GM19193 (cell line): ENCODE results near the gene TOM1L2.

Source experiments
- POLR2A ChIP-seq: IDR thresholded peaks from 4 replicates; pipeline ENCODE4 v1.6.1; 2011; ENCODE audit not compliant: insufficient read depth, insufficient read length; ENCODE audit errors: extremely low read depth

The TOM1L2 gene

GRCh38 chr17:17910060-17910459, 62.1 kb downstream of the TOM1L2 start:
- no peak for TF ChIP-seq POLR2A

- TF ChIP-seq POLR2A, result no peak
These were observed 63.1 kb downstream of the TOM1L2 start for GRCh38 chr17:17909078-17909477.

- TF ChIP-seq POLR2A, result no peak
These were observed 64.7 kb downstream of the TOM1L2 start for GRCh38 chr17:17907469-17907868.

- no peak for TF ChIP-seq POLR2A
These were observed 65.6 kb downstream of the TOM1L2 start for GRCh38 chr17:17906418-17907215.

GRCh38 chr17:17905036-17905320, 67.2 kb downstream of the TOM1L2 start:
- TF ChIP-seq POLR2A, result no peak

GRCh38 chr17:17904166-17905035, 67.8 kb downstream of the TOM1L2 start:
- no peak for TF ChIP-seq POLR2A

GRCh38 chr17:17902877-17903276, 69.3 kb downstream of the TOM1L2 start:
- TF ChIP-seq POLR2A, result no peak

GRCh38 chr17:17902376-17902775, 69.8 kb downstream of the TOM1L2 start:
- TF ChIP-seq POLR2A, result no peak

GRCh38 chr17:17900615-17901520, 71.3 kb downstream of the TOM1L2 start:
- no peak for TF ChIP-seq POLR2A

GRCh38 chr17:17899486-17899885, 72.7 kb downstream of the TOM1L2 start:
- no peak for TF ChIP-seq POLR2A

GRCh38 chr17:17898673-17899072, 73.5 kb downstream of the TOM1L2 start:
- no peak for TF ChIP-seq POLR2A

GRCh38 chr17:17897442-17897841, 74.8 kb downstream of the TOM1L2 start:
- TF ChIP-seq POLR2A, result no peak

GRCh38 chr17:17896746-17897145, 75.5 kb downstream of the TOM1L2 start:
- TF ChIP-seq POLR2A, result no peak

GRCh38 chr17:17893801-17894644, 78.2 kb downstream of the TOM1L2 start:
- no peak for TF ChIP-seq POLR2A
